Superior temporal gyrus (tissue), 1 donor: ENCODE results near the gene EPHA8.

Experiments used
- DNase-seq: peaks from one replicate; pipeline ENCODE4 v3.0.0-alpha.2; 2016; ENCODE audit errors: extremely low spot score

The EPHA8 gene

GRCh38 chr1:22562584-22563583 is at the start of gene EPHA8:
TSS of gene EPHA8 (plus strand) at chr1:22563489. CDS start at chr1:22563636, 147 bp downstream.
- DNase-seq, result no peak

GRCh38 chr1:22516906-22517571 is 46.2 kb upstream of the EPHA8 start:
- DNase-seq, result no peak

DNA sequence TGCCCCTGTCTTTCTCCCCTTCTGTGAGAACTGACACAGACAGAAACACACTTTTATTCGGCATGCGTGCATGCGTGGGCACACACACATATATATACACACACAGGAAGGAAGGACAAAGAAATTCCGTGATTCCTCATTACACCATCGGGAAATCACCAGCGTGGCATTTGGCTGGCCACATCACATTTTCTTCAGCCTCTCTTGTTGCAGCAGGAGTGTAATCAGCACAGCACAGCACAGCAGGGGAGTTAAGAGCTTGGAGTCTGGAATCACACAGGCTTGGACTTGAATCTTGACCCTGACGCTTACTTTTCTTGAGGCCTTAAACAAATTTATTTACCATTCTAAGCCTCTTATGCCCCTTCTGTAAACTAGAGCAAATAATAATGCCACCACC is 45.3 kb upstream of the EPHA8 start:
- DNase-seq, result no peak

DNA sequence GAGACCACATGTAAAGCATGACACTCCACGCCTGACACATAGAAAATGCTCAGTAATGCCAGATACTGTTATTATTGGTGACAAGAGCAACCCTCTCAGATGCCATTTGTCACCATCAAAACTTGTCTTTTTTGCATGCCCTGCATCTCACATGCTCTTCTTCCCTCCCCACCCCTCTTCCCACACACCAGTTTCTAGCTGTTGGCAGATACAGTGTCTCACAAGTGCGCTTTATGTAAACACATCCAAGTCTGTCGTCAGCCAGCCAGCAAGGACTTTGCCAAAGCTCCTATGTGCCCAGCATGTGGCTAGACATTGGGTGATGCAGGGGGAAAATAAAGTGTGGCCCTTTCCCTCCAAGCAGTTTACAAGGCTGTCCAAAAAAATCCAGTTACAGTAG is 44.9 kb upstream of the EPHA8 start:
- DNase-seq, result no peak

DNA sequence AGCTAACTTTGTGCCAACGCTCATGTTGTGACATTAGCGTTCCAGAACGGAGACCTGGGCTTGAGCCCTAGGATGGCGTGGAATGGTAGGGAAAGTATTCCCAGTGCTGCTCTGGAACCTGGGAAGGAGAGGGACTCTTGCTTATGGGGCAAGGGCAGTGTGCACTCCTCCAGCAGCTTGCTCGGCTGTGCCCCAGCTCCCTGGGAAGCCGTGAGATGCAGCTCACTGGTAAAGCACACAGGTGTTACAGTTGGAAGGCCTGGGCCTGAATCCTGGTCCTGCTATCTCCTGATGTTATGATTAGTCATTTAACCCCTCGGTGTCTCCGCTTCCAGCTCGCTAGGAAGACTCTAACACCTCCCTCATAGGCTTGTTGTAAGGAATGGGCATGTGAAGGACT is 42.4 kb upstream of the EPHA8 start:
- DNase-seq, result no peak

DNA sequence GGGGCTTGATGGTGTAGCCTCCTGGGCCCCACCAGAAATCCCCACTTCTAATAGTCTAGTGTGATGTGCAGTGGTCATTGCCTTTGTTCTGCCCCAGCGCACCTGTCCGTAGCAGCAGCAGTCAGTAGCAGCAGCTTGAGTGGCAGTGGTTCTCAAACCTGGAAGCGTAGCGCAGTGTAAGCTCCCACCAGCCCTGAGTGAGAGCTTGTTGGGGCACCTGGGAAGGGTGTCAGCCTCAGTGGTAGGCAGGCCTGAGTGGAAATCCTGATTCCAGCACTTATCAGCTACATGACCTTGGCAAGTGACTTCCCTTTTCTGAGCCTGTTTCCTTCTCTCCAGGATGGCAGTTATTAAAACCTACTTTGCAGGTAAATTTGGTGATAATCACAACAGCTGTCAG is 41.6 kb upstream of the EPHA8 start:
- DNase-seq, result no peak

- no peak for DNase-seq
Measured at GRCh38 chr1:22522221-22522743, 41.0 kb upstream of the EPHA8 start.

GRCh38 chr1:22524481-22524880 is 38.8 kb upstream of the EPHA8 start:
- no peak for DNase-seq

GRCh38 chr1:22525211-22525610 is 38.1 kb upstream of the EPHA8 start:
- DNase-seq, result no peak

GRCh38 chr1:22525646-22526045 is 37.6 kb upstream of the EPHA8 start:
- DNase-seq, result no peak

DNA sequence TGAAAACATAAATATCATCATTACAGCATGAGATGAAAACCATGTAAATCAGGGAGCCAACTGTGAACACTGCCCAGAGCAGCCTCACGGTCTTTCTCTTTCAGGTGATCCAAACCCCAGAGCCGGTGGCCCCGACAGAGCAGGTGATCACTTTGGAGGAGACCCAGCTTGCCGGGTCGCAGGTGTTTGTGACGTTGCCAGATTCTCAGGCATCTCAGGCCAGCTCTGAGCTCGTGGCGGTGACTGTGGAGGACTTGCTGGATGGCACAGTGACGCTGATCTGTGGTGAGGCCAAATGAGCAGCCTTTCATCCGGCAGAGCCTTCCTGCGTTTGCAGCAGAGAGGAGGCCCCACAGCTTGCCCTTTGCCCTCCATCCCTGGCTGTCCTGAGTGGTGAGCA is 37.2 kb upstream of the EPHA8 start:
- no peak for DNase-seq

DNA sequence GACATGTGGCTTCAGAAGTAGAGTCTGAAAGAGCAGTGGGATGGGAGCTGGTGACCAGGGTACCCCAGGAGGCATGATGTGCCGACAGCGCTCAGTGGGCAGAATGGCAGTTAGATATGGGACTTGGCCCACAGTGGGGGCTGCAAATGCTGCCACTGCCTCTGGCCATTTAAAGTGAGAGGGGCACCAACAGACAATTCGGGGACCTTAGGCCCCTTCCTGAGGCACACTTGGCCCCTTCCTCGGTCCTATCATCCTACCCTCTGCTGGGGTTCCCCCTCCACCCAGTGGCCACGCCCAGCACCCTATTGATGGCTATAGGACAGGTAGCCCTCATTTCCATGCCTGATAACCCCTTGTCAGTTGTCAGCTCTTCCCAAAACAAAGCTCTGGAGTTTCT is 36.6 kb upstream of the EPHA8 start:
- no peak for DNase-seq

DNA sequence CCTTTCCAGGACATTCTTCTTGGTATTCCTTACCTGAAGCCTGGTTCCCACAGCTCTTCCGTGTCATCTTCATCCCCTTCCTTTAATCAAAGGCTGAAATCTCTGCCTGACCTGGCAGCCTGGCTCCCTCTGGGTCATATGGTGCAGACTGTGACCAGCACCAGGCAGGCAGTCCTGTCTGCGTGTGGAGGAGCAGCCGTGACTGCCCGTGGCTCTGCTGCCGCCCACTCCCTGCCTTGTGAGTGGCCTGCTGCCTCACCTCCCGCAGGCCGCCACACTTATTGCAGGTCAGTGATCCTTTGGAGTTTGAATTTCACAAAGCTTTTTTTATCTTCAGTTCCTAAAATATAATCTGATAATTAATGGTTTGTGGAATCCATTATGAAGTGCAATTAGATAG is 36.2 kb upstream of the EPHA8 start:
- no peak for DNase-seq

DNA sequence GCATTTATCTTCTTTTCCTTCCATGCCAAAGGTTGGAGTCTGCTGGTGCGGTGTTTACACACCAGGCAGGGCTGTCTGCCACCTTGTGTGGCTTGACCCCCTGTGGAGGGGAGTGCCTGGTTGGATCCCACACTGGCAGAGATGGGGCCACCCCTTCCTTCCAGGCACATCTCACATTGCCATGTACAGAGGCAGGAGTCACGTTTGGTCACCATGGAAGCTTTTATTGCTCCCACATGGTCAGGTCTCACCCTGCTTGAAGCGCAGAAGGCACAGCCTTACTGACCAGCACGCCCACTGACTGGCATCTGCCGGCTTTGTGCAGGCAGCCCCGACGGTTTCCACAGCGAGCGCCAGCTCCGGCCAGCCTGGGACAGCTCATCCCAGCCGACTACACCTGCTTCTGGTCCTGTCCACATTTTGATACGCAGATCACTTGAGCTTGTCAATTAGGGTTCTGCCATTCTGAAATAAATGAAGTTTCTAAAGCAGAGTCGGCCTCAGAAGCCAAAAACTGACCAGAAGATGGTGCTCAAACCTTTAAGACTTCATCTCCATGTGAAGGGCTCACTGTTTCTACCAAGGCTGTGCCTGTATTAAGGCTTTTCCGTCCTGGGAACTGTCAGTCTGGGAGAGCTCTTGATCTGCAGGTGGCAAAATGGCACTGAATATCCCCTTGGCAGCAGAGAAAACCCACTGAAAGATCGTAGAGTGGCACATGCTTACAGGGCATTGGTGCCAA is 35.6 kb upstream of the EPHA8 start:
- DNase-seq, result peak; percentile 50

GRCh38 chr1:22528451-22528850 is 34.8 kb upstream of the EPHA8 start:
- no peak for DNase-seq

DNA sequence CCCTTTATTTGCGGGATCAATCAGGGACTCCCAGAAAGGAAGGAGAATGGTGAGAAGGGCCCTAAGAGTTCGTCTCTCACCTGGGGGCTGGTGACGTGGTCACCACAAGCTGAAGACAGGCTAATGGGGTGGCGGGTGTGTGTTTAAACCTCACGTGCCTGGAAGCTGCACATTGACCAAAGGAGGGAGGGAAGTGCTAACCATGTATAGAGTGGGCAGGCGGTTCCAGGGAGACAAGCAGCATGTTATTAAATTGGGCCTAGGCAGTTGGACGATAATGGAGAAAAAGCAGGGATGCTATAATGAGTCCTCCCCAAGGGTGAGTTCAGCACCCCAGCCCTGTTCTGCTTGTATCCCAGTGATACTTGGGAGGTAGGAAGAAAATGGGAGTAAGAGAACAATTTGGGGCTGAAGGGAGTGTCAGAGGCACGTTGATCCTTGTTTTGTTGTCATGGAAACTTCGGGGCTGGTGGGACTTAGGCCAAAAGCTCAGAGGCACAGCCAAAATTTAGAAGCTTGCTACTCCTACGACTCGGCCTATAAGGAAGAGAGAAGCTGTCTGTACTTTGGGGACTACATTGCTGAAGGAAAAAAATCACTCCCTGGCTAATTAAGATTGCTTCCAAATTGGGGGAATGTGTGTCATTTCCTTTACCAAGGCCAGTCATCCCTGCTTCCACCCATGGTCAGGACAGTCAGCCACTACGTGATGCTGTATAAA is 33.2 kb upstream of the EPHA8 start:
- peak; percentile 52 for DNase-seq

DNA sequence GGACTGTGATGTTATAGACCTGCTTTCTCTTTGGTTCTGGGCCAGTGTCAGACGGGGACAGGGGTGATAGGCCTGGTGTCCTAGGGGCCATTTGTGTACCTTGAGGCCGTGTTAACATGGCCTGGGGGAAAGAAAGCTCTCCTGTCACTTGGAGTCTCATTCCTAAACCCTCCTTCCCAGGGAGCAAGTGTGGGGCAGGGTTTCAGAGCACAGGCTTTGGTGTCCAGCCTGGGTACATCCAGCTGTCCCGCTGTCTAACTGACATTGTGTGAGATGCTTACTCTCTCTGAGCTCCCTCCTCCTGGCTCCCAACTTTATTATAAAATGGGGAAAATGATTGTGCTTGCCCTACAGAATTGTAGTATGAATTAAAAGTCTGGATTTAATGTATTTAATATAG is 32.6 kb upstream of the EPHA8 start:
- no peak for DNase-seq

GRCh38 chr1:22531251-22531650 is 32.0 kb upstream of the EPHA8 start:
- DNase-seq, result no peak

DNA sequence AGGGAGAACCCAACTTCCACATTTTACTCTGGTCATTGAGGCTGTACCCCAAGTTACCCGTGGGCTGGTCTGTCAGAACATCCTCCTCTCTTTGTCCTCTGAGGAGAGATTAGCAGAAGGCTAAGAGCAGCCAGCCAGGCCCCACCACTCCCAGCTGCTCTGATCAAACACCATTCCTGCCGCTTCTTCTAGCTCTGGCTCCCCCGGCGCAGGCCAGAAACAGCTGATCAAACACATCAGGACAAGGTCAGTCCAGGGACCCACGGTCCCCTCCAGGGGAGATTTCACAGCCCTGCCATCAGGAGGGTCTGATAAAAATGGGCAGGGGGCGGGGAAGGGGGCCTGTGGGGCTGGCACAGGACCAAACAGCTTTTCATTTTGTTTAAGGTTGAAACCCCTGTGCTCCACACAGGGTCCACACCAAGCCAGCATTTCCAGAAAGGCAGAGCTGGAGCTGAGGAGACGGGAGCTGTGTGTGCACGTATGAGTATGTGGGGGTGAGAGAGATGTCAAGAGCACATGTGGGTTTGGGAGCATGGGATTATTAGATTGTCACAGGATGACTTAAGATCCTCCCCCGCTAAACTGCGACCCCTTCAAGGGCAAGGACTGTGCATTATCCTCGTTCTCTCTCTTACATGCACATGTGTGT is 29.9 kb upstream of the EPHA8 start:
- DNase-seq, result no peak

- no peak for DNase-seq
Measured at GRCh38 chr1:22534951-22535350, 28.3 kb upstream of the EPHA8 start.

DNA sequence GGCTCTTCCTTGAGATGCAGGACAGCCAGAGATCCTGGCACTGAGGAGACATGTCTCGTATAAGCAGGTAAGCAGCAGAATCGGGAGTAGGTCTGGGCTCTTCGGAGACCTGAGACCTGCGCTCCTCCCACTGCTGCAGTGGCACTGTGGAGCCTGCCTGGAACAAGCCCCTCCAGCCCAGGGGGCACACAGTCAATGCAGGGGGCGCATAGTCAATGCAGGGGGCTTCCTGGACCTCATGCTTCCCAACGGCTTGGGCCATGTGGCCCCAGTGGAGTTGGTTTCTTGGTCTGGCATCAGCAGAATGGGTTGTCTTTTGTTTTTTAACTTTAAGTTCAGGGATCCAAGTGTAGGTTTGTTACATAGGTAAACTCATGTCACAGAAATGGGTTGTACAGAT is 27.9 kb upstream of the EPHA8 start:
- DNase-seq, result no peak
